Measurements from ENCODE around the gene TTC1.
"Not testable (repeated sequence)": the region's sequence is repeated elsewhere in the genome, so short reads cannot be mapped to it uniquely, and the experiment has no call there.

The TTC1 gene

GRCh38 chr5:160044391-160044804 is 35.5 kb downstream of the TTC1 start:
- no peak for DNase-seq

- no peak for DNase-seq
Observed at GRCh38 chr5:160044967-160045366, 36.0 kb downstream of the TTC1 start.

GRCh38 chr5:160047423-160047822 is 38.5 kb downstream of the TTC1 start:
- DNase-seq = no peak

GRCh38 chr5:160048131-160048530 is 39.2 kb downstream of the TTC1 start:
- no peak for DNase-seq

- no peak for DNase-seq
Observed at GRCh38 chr5:160049099-160049498, 40.2 kb downstream of the TTC1 start.

- DNase-seq = no peak
Observed at GRCh38 chr5:160054047-160054446, 45.1 kb downstream of the TTC1 start.

GRCh38 chr5:160054831-160055230 is 45.9 kb downstream of the TTC1 start:
- peak; percentile 24 for DNase-seq

GRCh38 chr5:160057256-160057655 is 48.3 kb downstream of the TTC1 start:
- no peak for DNase-seq

- no peak for DNase-seq
Observed at GRCh38 chr5:160060001-160060400, 51.1 kb downstream of the TTC1 start.

GRCh38 chr5:160061770-160062169 is 52.8 kb downstream of the TTC1 start:
- no peak for DNase-seq

- DNase-seq = no peak
Observed at GRCh38 chr5:160064417-160064810, 55.5 kb downstream of the TTC1 start.

- peak; percentile 11 for DNase-seq
Observed at GRCh38 chr5:160064995-160065614, 56.2 kb downstream of the TTC1 start.

- DNase-seq = not testable (repeated sequence)
Observed at GRCh38 chr5:160069120-160069519, 60.2 kb downstream of the TTC1 start.

- no peak for DNase-seq
Observed at GRCh38 chr5:160071516-160071915, 62.6 kb downstream of the TTC1 start.

- DNase-seq = no peak
Observed at GRCh38 chr5:160071916-160072315, 63.0 kb downstream of the TTC1 start.

GRCh38 chr5:160075073-160075472 is 66.1 kb downstream of the TTC1 start:
- DNase-seq = no peak

- no peak for DNase-seq
Observed at GRCh38 chr5:160076997-160077396, 68.1 kb downstream of the TTC1 start.

GRCh38 chr5:160079753-160080152 is 70.8 kb downstream of the TTC1 start:
- no peak for DNase-seq

GRCh38 chr5:160081495-160081894 is 72.6 kb downstream of the TTC1 start:
- DNase-seq = no peak

GRCh38 chr5:160082614-160083500 is 73.9 kb downstream of the TTC1 start:
- DNase-seq = no peak

GRCh38 chr5:160083501-160083900 is 74.6 kb downstream of the TTC1 start:
- DNase-seq = no peak

- DNase-seq = no peak
Observed at GRCh38 chr5:160084144-160084543, 75.2 kb downstream of the TTC1 start.

- no peak for DNase-seq
Observed at GRCh38 chr5:160087199-160087598, 78.3 kb downstream of the TTC1 start.

GRCh38 chr5:160088805-160089204 is 79.9 kb downstream of the TTC1 start:
- DNase-seq = no peak

All from DMS53 (cell line).